GM18870 (cell line): ENCODE data around the gene KRT13.

Experiments used
- ATAC-seq: cut with Tn5 transposase; IDR thresholded peaks from one replicate; pipeline ENCODE4 v1.9.1; 2021; ENCODE audit warnings: moderate library complexity; ENCODE audit not compliant: unreplicated experiment

The KRT13 gene

DNA sequence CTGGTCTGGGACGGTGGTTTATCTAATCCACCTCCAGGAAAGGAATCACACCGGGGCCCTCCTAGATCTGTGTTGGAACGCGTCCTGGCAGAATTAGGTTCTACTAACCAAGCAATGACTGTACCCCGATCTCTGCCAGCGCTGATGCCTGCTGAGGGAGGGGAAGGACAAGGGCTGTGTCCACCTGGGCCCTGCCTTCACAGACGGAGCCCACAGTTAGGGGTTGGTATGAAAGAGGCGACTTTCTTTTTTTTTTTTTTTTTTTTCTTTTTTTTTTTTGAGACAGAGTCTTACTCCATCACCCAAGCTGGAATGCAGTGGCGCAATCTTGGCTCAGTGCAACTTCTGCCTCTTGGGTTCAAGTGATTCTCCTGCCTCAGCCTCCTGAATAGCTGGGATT lies 32.6 kb upstream of the KRT13 start:
- ATAC-seq, result no peak

DNA sequence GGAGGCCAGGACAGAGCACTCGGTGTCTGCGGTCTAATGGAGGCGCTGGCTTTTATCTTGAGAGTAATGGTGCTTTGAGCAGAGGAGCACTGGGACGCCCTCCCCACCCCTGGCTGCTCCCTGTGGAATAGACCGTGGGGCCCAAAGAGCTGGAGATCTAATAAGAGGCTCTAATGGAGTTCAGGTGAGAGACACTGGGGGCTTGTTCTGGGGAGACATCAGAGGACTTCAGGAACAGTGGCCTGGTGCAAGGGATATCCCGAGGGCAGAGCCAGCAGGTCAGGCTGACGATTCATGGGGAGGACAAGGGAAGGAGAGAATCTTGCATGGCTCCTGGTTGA lies 32.2 kb upstream of the KRT13 start:
- no peak for ATAC-seq

DNA sequence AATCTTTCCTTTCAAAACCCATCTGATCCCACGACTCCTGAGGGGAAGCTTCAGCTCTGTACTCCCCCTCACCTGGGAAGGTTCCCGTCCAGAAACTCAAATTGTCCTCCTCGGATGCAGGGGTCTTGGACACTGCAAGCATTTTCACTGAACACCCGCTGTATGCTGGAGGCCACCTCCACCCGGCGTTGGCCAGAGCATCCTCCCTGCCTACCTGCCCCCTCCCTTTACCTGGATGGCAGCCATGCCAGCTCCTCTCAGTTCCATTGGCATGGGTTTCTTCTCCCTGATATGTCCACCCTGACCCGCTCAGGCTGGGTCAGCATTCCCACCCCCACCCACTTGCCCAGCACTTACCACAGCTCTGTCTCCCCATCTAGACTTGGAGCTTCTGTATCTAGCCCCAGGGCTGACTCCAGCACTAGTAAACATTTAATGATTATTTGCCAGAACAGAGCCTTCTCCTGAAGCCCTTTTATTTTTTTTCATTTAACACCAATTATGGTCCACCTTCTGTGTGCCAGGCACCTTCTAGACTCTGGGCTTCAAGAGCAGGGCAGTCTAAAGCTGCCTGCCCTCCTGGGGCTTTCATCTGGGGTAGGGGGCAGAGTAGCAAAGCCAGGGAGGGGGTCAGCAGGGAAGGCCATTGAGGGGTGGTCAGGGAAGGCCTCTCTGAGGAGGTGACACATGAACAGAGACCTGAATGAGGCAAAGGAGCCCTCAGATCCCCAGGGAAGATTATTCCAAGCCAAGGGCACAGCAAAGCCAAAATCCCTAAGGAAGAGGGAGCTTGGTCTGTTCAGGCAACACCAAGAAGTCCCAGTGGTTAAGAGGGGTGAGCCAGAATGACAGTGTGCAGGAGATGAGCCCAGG lies 31.6 kb upstream of the KRT13 start:
- ATAC-seq, result no peak

DNA sequence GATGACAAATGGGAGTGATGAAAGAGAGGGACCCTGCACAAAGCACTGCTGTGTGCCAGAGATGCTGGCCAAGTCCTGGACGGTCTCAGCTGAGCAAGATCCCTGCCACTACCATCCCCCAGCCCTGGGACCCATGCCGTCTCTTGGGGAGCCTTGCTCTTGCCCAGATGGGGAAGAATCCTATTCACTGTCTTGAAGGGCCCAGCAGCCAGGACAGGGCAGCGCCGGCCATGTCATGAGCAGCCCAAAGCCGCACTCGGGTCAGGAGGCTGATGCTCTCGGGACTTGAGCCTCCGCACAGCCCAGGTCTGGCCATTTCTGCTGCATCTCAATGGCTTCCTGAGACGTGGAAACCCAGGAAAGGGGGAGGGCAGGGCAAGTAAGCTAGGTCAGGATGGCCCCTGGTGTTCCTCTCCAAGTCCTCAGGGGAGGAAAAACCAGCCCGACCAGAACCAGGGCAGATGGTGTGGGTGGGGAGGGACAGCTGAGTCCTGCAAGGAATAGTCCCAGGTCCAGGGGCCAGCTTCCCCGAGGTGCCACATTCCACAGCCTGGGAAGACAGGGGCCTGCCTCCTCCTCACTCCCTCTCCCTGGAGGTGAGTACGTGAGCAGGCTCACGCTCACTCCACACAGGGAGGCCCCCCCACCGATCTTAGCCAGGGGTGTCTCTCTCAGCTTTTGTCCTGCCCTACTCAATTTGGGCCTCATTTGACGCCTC lies 30.5 kb upstream of the KRT13 start:
- ATAC-seq, result no peak

DNA sequence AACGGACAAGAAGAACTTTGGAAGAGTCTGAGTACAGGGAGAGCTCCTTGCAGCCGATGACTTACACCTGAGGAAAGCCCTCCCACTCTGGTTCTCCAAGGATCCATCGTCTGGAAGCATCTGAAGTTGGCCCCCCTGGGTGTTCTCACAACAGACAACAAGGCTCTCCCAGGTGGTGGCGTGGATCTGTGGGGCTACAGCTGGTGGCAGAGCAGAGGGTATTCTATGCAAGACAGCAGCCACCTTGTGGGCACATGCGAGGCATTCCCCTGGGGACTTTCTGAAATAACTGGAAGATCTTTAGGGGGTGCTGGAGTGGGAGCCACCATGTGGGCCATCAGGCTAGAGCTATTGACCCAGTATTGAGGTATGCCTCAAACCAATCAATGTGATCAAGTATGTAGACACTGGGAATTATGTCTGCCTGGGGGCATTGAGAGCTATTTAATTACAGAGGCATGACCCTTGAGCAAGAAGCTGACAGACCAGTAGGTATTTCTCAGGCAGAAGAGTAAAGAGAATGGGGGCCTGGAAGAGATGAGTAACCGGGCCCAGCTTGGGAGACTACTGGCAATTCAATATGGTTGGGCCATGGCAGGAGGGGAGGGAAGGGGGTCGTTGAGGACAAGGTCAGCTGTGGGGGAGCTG lies 29.6 kb upstream of the KRT13 start:
- ATAC-seq, result no peak

DNA sequence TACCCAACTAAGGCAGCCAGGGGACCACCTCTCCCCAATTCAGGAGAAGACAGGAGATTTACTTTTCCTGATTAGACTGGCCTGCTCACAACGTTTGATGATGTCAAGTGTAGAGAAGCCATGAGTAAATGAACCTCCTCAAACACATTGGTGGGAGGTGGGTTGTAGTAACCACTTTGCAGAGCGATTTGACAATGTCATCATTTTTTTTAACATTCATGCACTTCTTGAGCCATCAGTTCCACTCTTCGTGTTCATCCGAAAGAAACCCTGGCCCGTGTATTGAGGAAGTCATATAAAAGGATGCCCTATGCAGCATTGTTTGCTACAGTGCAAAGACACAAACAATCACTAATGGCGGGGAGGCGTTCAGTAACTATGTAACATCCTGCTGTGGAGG lies 28.2 kb upstream of the KRT13 start:
- no peak for ATAC-seq

DNA sequence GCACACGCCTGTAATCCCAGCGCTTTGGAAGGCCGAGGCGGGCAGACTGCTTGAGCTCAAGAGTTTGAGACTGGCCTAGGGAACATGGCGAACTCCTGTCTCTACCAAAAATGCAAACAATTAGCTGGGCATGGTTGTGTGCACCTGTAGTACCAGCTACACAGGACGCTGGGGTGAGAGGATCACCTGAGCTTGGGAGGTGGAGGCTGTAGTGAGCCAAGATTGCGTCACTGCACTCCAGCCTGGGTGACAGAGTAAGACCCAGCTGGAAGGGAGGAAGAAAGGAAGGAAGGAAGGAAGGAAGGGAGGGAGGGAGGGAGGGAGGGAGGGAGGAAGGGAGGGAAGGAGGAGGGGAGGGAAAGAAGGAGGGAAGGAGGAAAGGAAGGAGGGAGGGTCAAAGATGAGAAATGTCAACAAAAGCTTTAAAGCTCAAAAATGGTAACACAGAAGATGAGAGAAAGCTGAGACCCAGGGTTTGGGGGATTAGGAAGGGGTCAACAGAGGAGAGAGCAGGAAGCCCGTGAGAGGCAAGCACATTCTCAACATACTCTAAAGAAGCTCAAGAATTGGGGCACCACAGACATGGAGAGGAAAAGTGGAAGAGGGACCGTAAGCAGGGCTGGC lies 27.6 kb upstream of the KRT13 start:
- ATAC-seq, result no peak

DNA sequence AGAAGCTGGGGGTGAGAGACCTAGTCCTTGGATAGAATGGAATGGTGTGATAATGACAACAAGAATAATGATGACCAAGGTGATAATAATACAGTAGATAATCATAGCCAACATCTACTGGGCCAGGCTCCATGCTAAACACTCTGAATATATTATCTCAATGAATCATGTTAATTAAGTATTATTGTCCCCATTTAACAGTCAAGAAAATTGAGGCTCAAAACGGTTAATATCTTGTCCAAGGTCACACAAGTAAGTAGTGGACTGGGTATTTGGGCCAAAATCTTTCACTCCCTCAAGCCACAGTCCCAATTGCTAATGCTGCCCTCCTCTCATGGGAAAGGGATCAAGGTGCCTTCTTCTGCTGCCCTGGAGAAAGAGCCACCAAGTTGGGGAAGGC lies 26.6 kb upstream of the KRT13 start:
- no peak for ATAC-seq

DNA sequence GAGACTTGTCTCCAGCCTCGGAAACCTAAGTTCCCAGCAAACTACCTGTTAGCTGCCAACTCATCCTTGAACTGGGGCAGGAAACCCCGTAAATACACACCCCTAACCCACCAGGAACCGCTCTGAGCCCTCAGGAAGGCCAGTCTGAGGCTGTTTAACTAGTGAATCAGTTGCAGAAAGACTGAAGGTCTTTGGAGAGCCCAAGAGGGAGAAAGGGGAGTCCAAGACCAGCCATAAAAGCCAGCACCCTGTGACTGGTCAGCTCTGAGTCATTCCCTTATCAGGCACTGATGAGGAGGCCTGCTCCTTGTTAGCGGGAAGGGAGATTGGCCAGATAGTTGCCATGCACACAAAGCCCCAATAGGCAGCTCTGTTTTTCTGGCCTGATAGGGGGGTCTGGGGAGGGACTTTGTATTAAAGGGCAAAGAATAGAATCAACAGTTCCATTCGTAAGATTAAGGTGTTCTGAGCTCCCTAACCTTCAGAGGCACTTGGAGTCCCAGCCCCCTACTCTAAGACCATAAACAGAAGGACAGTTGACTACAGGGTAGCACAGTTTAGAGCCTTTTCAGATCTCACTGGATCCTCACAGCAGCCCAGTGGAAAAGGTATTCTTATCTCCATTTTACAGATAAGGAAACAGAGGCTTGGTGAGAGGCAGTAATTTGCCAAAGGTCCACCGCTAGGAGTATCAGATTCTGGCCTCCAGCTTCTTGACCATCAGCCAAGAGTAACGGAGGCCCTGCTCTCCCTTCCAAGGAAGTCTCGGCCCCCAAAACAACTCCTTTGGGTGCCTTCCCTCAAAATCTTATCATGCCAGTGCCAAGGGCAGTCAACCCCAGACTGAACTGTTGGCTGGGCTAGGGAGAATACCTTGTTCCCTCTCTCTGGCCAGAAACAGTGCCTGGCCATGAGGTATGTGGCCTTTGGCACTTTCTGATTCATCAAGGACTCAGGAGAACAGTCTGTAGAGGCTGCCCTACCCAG lies 24.9 kb upstream of the KRT13 start:
- no peak for ATAC-seq

DNA sequence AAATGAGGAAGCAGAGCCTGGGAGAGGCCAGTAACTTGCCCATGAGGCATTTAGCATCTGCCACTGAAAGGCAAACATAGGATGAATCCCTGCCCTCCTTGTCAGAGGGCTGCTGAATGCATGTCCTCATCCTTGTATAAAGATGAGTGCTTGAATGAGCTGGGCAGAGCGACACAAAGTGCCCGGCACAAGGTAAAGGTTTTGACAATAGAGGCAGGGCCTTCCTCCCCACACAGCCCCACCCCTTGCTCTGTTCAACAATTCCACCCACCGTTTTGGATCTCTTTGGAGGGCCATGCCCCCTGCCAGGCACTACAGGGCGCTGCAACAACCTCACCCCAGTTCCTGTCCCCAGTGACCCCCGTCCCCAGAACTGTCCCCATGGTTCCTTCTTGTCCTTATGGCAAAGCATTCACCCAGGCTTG lies 24.1 kb upstream of the KRT13 start:
- no peak for ATAC-seq

DNA sequence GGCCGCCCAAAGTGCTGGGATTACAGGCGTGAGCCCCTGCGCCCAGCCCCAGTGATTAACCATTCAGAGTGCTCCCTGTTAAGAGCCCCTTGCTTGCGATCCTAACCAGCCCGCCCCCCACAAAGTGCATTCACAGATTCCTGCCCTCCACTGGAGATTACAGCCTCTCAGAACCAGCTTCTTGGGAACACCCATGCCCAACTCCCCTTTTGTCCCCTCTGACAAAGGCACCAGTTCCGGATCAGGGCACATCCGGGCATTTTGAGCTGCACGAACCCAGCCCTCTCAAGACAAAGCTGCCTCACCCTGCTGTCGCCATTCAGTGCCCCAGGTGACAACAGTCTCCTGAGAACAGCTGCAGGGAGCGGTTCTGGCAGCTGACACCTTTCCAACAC lies 23.5 kb upstream of the KRT13 start:
- no peak for ATAC-seq

DNA sequence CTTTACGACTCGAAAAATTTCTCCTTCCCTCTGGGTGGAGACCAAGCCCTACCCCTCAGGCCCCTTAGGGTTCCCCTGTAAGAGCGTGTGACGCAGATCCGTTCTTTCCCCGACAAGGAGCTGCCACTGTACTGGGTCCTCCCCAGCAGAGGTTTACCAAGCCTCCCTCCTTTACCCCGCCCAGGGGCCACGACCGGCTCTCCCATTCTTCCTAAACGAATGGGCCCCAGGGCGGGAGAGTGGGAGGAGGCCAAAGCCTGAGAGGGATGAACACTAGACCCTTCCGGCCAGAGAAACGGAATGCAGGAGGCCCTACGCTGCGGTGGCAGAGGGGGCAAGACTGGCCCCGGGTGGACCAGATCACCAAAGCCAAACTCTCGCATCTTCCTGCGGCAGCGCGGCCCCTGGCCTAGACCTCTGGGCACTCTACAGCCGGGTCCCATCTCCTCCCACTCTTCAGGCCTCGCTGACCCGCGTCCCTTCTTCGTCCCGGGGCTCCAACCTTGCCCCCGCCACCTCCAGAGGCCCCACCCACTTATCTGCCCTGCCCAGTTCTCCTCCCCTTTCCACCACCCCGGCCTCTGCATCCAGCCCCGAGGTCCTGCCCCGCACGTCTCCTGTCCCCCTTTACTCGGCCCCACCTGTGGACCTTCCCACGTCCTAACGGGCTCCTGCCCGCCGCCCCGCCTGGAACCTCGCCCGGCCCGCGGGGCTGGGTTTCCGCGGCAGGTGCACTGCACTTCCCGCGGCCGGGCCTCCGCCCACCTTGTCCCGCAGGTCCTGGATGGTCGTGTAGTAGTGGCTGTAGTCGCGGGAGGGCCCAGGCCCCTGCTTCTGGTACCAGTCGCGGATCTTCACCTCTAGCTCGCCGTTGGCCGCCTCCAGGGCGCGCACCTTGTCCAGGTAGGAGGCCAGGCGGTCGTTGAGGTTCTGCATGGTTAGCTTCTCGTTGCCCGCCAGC lies 21.9 kb upstream of the KRT13 start:
- no peak for ATAC-seq

DNA sequence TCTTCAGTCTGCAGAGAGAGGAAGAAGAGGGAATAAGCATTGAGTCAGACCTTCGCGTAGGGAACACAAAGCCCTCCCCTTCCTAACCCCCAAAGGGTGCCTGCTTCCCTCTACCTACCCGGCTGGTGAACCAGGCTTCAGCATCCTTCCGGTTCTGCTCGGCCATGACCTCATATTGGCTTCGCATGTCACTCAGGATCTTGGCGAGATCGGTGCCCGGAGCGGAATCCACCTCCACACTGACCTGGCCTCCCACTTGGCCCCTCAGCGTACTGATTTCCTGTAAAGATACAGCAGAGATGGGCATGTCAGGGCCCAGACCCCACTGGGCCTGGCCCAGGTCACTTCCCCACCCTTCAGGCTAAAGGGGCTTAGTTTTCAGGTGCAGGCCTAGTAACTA lies 18.8 kb upstream of the KRT13 start:
- ATAC-seq, result no peak

DNA sequence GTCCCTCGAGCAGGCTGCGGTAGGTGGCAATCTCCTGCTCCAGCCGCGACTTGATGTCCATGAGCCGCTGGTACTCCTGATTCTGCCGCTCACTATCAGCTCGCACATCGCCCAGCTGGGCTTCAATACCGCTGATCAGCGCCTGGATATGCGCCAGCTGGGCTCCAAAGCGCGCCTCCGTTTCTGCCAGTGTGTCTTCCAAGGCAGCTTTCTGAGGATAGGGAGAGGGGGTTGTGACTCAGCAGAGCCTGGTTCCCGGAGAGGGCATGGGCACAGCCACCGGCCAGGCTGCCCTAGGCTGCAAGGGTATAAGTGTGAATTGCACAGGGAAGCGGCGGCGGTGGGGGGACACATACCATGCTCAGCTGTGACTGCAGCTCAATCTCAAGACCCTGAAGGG lies 18.4 kb upstream of the KRT13 start:
- no peak for ATAC-seq

DNA sequence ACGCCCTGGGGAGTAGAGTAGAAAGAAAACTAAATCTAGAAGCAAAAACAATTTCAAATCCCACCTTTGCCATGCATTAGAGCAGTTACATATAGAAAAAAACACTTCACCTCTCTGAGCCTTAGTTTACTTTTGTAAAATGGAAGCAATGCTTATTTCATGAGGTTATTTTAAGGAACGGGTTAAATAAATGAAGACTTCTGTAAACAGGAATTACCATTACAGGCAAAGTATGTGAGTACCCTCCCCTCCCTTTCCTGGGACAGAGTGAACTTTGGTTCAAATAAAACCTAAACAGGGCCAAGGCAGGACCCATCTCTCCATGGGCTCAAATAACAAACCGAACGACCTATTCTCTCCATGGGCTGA lies 17.8 kb upstream of the KRT13 start:
- no peak for ATAC-seq

DNA sequence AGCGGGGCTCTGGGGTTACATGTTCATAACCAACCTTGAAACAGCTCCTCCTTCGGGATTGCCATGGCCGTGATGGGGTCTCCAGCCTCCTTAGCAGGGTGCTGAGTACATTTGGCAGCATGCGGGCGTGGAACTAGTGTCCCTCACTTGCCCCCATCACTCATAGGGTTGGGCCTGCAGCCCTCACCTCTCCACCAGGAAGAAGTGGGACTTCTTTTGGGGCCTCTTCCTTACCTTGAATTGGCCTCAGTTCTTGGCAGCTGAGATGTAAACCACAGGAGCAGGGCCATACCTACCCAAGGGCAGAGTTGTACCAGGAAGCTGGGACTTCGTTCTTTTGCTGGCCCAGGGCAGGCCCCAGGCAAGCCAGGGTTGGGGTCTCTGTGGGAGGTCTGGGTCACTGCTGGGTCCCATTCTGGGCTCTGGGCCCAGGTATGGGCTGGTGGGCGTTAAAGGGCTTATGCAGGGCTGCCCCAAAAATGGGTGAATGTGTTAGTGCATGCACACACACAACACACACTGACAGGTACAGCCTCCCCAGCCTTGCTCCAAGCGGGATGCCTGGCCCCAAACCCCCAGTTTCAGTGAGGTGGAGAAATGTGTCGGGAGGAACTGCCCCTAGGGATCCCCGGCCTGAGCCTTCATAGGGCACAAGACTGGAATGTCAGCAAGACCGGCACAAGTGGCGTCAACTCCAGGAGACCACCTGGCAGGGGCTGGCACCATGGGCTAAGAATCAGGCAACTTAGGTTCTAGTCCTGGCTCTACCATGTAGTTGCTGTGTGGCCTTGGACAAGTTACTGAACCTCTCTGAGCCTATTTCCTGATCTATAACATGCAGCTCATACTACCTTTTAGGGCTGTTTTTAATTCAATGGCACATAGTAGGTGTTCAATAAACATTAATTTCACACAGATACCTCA lies 17.2 kb upstream of the KRT13 start:
- no peak for ATAC-seq

DNA sequence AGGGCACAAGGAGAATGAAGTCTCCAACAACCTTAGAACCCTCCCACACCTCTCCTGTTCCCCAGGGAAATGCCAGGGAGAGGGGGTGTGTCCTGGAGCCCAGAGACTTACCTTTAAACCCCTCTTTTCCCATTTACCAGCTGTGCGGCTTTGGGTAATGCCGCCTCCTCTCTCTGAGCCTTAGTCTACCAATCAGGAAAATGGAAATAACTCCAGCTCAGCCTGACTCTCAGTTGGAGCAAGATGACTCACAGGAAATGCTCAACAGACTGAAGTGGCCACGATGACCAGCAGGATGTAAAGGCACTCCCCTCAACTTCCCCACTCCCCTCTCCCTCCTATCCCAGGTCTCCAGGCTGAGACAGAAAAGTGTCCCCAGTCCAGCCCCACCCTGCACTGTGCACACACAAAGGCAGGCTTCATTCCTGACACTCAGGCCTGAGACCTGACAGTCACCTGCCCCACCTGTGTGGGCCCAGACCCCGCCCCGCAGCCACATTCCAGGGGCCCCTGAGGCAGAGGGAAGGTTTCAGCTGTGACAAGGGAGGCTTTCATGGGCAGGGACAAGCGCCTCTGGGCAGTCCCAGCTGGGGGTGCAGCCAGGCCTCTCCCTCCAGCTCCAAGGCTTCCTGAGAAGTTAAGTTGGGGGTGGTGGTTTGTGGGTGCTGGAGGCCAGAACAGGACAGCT lies 16.3 kb upstream of the KRT13 start:
- ATAC-seq, result no peak
